ENCODE data around the gene NKX1-1. TPM values are rescaled to one million over a fixed set of nuclear protein-coding genes. Genes with fewer than 3 reads are reported as not detected.

NKX1-1 gene
- polyA plus RNA-seq, 1 donor (not counting 4 experiments of a cell fraction or from before 2014, with no cell fraction given), result not detected

DNA sequence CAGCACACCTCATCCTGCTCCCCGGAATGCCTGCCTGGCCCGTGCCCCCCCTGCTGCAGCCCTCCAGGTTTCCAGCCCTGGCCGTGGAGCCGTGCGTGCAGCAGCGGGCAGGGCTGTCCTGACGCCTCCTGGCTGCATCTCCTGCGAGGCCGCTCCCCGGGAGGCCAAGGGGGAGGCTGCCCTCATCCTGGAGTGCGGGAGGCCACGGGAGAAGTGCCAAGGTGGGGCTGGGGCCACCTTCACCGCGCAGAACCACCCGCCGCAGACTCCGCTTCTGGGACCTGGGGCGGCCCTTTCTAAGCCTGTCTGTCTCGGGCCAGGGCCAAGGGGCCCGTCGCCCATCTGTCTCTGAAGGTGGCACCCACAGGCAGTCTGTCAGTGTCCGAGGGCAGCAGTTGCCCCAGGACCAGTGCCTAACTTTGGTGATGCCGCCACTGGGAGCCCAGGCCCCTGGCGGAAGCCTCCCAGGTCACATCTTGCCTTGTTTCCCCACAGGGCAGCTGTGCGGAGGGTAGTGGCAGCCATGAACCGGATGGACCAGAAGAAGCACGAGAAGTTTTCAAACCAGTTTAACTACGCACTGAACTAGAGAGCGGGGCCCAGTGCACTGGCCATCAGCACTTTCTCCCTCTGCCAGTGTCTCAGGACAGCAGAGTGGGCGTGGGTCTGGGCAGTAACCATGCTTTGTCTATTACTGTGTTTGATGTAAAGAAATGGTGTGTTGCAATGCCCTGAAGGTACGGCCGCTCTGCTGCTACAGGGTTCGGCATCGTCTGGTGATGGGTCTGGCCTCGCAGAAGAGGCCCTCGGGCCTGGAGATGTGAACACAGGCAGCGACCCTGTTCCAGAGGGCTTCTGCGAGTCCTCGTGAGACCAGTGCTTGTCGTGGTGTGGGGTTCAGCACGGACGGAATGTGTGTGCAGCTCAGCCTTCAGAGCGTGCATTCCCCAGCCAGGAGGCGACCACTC lies 20.6 kb downstream of the NKX1-1 start:
- dilution Hi-C loops (cut with MboI; ENCODE audit: extremely low pct_ligation_motif_present, low sequenced_read_pairs), result no loop called here
- TF ChIP-seq, protein P1, sequence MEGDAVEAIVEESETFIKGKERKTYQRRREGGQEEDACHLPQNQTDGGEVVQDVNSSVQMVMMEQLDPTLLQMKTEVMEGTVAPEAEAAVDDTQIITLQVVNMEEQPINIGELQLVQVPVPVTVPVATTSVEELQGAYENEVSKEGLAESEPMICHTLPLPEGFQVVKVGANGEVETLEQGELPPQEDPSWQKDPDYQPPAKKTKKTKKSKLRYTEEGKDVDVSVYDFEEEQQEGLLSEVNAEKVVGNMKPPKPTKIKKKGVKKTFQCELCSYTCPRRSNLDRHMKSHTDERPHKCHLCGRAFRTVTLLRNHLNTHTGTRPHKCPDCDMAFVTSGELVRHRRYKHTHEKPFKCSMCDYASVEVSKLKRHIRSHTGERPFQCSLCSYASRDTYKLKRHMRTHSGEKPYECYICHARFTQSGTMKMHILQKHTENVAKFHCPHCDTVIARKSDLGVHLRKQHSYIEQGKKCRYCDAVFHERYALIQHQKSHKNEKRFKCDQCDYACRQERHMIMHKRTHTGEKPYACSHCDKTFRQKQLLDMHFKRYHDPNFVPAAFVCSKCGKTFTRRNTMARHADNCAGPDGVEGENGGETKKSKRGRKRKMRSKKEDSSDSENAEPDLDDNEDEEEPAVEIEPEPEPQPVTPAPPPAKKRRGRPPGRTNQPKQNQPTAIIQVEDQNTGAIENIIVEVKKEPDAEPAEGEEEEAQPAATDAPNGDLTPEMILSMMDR (optimal IDR thresholded peaks at IDR 0.05 in 1 of 3, IDR thresholded peaks at IDR 0.05 in 1 of 3, conservative IDR thresholded peaks at IDR 0.05 in 1 of 3; ENCODE audit: extremely low read depth in 1 of 3, insufficient read depth in 2 of 3, low read length in 3 of 3), result no peak
- TF ChIP-seq EZH2 (IDR thresholded peaks at IDR 0.05; ENCODE audit: low read length), result no peak
- Histone ChIP-seq H3K27ac (ENCODE audit: control insufficient read depth, insufficient read depth, low read length) (no peak overlapping the region), H2AFZ (ENCODE audit: control insufficient read depth, low read length) (no peak overlapping the region), H3K9ac (ENCODE audit: control insufficient read depth, extremely low read depth, insufficient read depth, low read length) (no peak overlapping the region), H3K4me1 (ENCODE audit: control insufficient read depth, extremely low read depth, insufficient read depth, low read length) (no peaks in the 10 kb centered on the region), H3K36me3 (ENCODE audit: control insufficient read depth in 2 of 2, extremely low read depth in 1 of 2, insufficient read depth in 2 of 2, low read length in 2 of 2) (peaks cover 4 to 22% of the 10 kb centered on the region in 2 experiments), H3K4me3 (ENCODE audit: control insufficient read depth in 2 of 3, extremely low read depth in 1 of 3, insufficient read depth in 2 of 3, low read depth in 1 of 3, low read length in 3 of 3) (no peak overlapping the region), H3K4me2 (ENCODE audit: control insufficient read depth, extremely low read depth, insufficient read depth, low read depth, low read length) (no peak overlapping the region), H4K20me1 (ENCODE audit: control insufficient read depth, extremely low read depth, insufficient read depth, low read length) (no peaks in the 10 kb centered on the region), H3K79me2 (ENCODE audit: control insufficient read depth, insufficient read depth, low read length) (no peaks in the 10 kb centered on the region), H3K9me1 (ENCODE audit: control insufficient read depth, extremely low read depth, insufficient read depth, low read length) (no peaks in the 10 kb centered on the region), H3K9me3 (ENCODE audit: control insufficient read depth, low read depth, low read length) (no peaks in the 10 kb centered on the region), H3K27me3 (ENCODE audit: control insufficient read depth, extremely low read depth, insufficient read depth, low read length) (no peaks in the 10 kb centered on the region)
- DNase-seq (ENCODE audit: low read depth, low spot score) (no peak), FAIRE-seq (no peak)

DNA sequence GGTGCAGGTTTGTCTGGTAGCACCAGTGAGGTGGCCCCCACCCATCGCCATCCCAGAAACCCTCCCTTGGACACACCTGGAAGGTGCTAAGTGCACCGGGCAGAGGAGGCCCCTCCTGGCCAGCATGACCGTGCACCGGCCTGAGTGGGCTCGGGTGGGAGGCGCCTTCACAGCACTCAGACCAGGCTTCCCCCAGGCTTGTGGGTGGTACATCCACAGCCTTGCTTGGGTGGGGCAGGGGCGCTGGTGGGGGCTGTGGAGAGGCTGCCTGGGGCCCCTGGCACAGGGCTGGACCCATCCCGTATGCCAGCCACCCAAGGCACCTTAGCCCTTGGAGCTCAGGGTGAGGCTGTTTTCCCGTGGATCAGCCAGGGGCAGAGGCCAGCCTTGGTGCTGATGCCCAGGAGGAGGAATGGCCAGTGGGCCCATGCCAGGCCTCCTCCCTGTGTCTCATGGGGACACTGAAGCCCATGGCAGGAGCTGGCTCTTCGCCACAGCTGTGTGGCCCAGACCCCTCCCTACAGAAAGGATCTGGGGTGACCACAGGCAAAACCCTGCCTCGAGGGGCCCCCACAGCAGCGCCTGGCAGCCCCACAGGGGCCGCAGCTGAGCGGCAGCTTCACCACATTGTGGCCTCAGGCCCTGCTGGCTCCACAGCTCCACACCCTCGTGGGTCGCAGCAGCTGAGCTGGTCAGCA lies 21.4 kb downstream of the NKX1-1 start:
- Histone ChIP-seq H3K9me3 (ENCODE audit: control insufficient read depth, low read depth, low read length) (no peaks in the 10 kb centered on the region), H3K9me1 (ENCODE audit: control insufficient read depth, extremely low read depth, insufficient read depth, low read length) (no peaks in the 10 kb centered on the region), H4K20me1 (ENCODE audit: control insufficient read depth, extremely low read depth, insufficient read depth, low read length) (no peaks in the 10 kb centered on the region), H3K27ac (ENCODE audit: control insufficient read depth, insufficient read depth, low read length) (no peak overlapping the region), H3K4me3 (ENCODE audit: control insufficient read depth in 2 of 3, extremely low read depth in 1 of 3, insufficient read depth in 2 of 3, low read depth in 1 of 3, low read length in 3 of 3) (no peak overlapping the region), H3K4me2 (ENCODE audit: control insufficient read depth, extremely low read depth, insufficient read depth, low read depth, low read length) (no peak overlapping the region), H3K79me2 (ENCODE audit: control insufficient read depth, insufficient read depth, low read length) (no peaks in the 10 kb centered on the region), H3K36me3 (ENCODE audit: control insufficient read depth in 2 of 2, extremely low read depth in 1 of 2, insufficient read depth in 2 of 2, low read length in 2 of 2) (peaks cover 7 to 22% of the 10 kb centered on the region in 2 experiments), H3K27me3 (ENCODE audit: control insufficient read depth, extremely low read depth, insufficient read depth, low read length) (no peaks in the 10 kb centered on the region), H3K4me1 (ENCODE audit: control insufficient read depth, extremely low read depth, insufficient read depth, low read length) (no peaks in the 10 kb centered on the region), H3K9ac (ENCODE audit: control insufficient read depth, extremely low read depth, insufficient read depth, low read length) (no peak overlapping the region), H2AFZ (ENCODE audit: control insufficient read depth, low read length) (no peak overlapping the region)
- TF ChIP-seq, protein P1 (optimal IDR thresholded peaks at IDR 0.05 in 1 of 3, IDR thresholded peaks at IDR 0.05 in 1 of 3, conservative IDR thresholded peaks at IDR 0.05 in 1 of 3; ENCODE audit: extremely low read depth in 1 of 3, insufficient read depth in 2 of 3, low read length in 3 of 3), result no peak
- no peak for TF ChIP-seq EZH2 (IDR thresholded peaks at IDR 0.05; ENCODE audit: low read length)
- FAIRE-seq, result no peak
- no peak for DNase-seq (ENCODE audit: low read depth, low spot score)
- dilution Hi-C loops (cut with MboI; ENCODE audit: extremely low pct_ligation_motif_present, low sequenced_read_pairs), result no loop called here
